Ishikawa (cell line): ENCODE results near the gene SPINK8.

ENCODE experiments used
- CEBPB ChIP-seq: IDR thresholded peaks from 2 replicates; pipeline ENCODE4 v1.6.1; 2012
- CREB1 ChIP-seq: IDR thresholded peaks from 2 replicates; pipeline ENCODE4 v1.6.1; 2012; ENCODE audit warnings: low read depth
- EGR1 ChIP-seq: IDR thresholded peaks from 2 replicates; pipeline ENCODE4 v1.6.1; 2012
- EP300 ChIP-seq: IDR thresholded peaks from 2 replicates; pipeline ENCODE4 v1.6.1; 2012; ENCODE audit warnings: borderline replicate concordance
- FOXM1 ChIP-seq: IDR thresholded peaks from 2 replicates; pipeline ENCODE4 v1.6.1; 2012; ENCODE audit warnings: low read depth, borderline replicate concordance
- MAX ChIP-seq: IDR thresholded peaks from 2 replicates; pipeline ENCODE4 v1.6.1; 2012
- NFIC ChIP-seq: IDR thresholded peaks from 2 replicates; pipeline ENCODE4 v1.6.1; 2012
- RAD21 ChIP-seq: IDR thresholded peaks from 2 replicates; pipeline ENCODE4 v1.6.1; 2012; ENCODE audit warnings: low read depth
- TAF1 ChIP-seq: IDR thresholded peaks from 2 replicates; pipeline ENCODE4 v1.6.1; 2012; ENCODE audit warnings: low read depth, mild to moderate bottlenecking
- TCF12 ChIP-seq: IDR thresholded peaks from 2 replicates; pipeline ENCODE4 v1.6.1; 2012; ENCODE audit warnings: low read depth
- TEAD4 ChIP-seq: IDR thresholded peaks from 2 replicates; pipeline ENCODE4 v1.6.1; 2012
- USF1 ChIP-seq: IDR thresholded peaks from 2 replicates; pipeline ENCODE4 v1.6.1; 2012
- YY1 ChIP-seq: IDR thresholded peaks from 2 replicates; pipeline ENCODE4 v1.6.1; 2012; ENCODE audit warnings: low read depth
- ZBTB7A ChIP-seq: IDR thresholded peaks from 2 replicates; pipeline ENCODE4 v1.6.1; 2012; ENCODE audit warnings: low read depth
- TF ChIP-seq, protein P1 (sequence below): IDR thresholded peaks from 2 replicates; pipeline ENCODE4 v1.6.1; 2012; ENCODE audit warnings: low read depth, mild to moderate bottlenecking

SPINK8 gene

DNA sequence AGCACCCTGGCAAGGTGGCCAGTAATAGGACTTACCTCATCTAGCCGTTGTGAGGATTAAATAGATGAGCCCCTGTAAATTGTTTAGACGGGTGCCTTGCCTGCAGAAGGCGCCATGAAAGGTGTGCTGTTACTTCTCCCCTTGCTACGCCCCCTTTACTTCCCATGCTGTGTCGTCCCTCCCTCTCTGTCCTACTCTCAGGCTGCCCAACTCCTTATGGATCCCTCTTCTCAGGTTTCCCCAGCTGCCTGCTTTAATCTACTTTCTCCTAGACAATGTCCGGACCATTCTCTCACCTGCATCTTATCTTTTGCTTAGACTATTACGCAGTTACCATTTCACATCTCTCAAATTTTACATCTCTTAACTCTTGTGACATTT is 36.9 kb upstream of the SPINK8 start:
- TF ChIP-seq, protein P1, sequence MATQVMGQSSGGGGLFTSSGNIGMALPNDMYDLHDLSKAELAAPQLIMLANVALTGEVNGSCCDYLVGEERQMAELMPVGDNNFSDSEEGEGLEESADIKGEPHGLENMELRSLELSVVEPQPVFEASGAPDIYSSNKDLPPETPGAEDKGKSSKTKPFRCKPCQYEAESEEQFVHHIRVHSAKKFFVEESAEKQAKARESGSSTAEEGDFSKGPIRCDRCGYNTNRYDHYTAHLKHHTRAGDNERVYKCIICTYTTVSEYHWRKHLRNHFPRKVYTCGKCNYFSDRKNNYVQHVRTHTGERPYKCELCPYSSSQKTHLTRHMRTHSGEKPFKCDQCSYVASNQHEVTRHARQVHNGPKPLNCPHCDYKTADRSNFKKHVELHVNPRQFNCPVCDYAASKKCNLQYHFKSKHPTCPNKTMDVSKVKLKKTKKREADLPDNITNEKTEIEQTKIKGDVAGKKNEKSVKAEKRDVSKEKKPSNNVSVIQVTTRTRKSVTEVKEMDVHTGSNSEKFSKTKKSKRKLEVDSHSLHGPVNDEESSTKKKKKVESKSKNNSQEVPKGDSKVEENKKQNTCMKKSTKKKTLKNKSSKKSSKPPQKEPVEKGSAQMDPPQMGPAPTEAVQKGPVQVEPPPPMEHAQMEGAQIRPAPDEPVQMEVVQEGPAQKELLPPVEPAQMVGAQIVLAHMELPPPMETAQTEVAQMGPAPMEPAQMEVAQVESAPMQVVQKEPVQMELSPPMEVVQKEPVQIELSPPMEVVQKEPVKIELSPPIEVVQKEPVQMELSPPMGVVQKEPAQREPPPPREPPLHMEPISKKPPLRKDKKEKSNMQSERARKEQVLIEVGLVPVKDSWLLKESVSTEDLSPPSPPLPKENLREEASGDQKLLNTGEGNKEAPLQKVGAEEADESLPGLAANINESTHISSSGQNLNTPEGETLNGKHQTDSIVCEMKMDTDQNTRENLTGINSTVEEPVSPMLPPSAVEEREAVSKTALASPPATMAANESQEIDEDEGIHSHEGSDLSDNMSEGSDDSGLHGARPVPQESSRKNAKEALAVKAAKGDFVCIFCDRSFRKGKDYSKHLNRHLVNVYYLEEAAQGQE = no peak
- TF ChIP-seq YY1 (no peak), FOXM1 (no peak), EGR1 (no peak), CREB1 (no peak), EP300 (no peak), TAF1 (no peak), TCF12 (no peak), RAD21 (no peak)

GRCh38 chr3:48369693-48370332 is 36.4 kb upstream of the SPINK8 start:
- TF ChIP-seq ZBTB7A (no peak), TAF1 (no peak)

- TF ChIP-seq NFIC (peak; percentile 37; the same call in 1 of the 2 replicates), CEBPB (no peak), USF1 (peak; percentile 55), RAD21 (no peak)
These were observed 33.7 kb upstream of the SPINK8 start for GRCh38 chr3:48367201-48367600.

GRCh38 chr3:48364840-48365239 is 31.4 kb upstream of the SPINK8 start:
- TF ChIP-seq EP300 (no peak), MAX (no peak), CEBPB (no peak), NFIC (no peak), TAF1 (no peak), RAD21 (no peak), CREB1 (no peak), EGR1 (no peak), TEAD4 (no peak), TCF12 (no peak), YY1 (no peak), ZBTB7A (no peak), FOXM1 (no peak), USF1 (no peak)
- TF ChIP-seq, protein P1 = no peak

- TF ChIP-seq EP300 = no peak
- TF ChIP-seq CEBPB = no peak
- no peak for TF ChIP-seq RAD21
- TF ChIP-seq TAF1 = no peak
These were observed 28.5 kb upstream of the SPINK8 start for GRCh38 chr3:48361928-48362327.

DNA sequence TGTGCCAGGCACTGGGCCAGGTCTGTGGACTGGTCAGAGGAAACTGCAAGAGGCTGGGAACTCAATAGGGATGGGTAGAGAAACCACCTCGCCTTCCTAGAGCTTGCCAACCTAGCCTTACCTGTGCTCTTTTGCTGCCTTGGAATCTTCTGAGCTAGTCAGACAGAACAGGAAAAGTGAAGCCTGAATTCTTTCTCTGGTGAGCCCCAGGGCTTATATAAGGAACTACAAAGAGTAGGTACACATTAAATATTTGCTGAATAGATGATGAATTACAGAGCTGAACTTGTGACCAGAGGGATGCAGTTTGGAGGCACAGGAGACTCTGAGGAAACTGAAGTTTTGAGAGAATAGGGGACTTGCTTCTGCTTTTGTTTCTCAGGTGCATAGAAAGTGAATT is 23.0 kb upstream of the SPINK8 start:
- TF ChIP-seq ZBTB7A = no peak
- TF ChIP-seq EGR1 = no peak
- TF ChIP-seq TEAD4 = no peak
- no peak for TF ChIP-seq RAD21
- TF ChIP-seq CEBPB = no peak
- TF ChIP-seq MAX = no peak
- TF ChIP-seq USF1 = no peak
- TF ChIP-seq NFIC = no peak
- TF ChIP-seq TCF12 = no peak
- no peak for TF ChIP-seq TAF1
- no peak for TF ChIP-seq YY1
- no peak for TF ChIP-seq FOXM1
- no peak for TF ChIP-seq EP300
- no peak for TF ChIP-seq CREB1
- TF ChIP-seq, protein P1 = no peak
